HepG2 (cell line): Measurements from ENCODE around the gene MRPL48. TPM values are rescaled to one million over a fixed set of nuclear protein-coding genes. Genes with fewer than 3 reads are reported as not detected.

ENCODE experiments used
- ATF7-NPFF ChIP-seq: sonication (generic); formaldehyde crosslinking; IDR thresholded peaks from 2 replicates; pipeline ENCODE4 v1.8.1; 2023; ENCODE audit warnings: mild to moderate bottlenecking, low read depth, missing genetic modification reagents, moderate library complexity
- BCL6 ChIP-seq: IDR thresholded peaks from 2 replicates; pipeline ENCODE4 v1.6.1; 2016; ENCODE audit warnings: missing genetic modification reagents, missing compliant biosample characterization
- CBX5 ChIP-seq: sonication (generic); formaldehyde crosslinking; IDR thresholded peaks from 2 replicates; pipeline ENCODE4 v1.4.0; 2020; ENCODE audit warnings: missing genetic modification reagents, borderline replicate concordance
- EEA1 ChIP-seq: sonication (generic); formaldehyde crosslinking; IDR thresholded peaks from 2 replicates; pipeline ENCODE4 v1.5.1; 2020; ENCODE audit warnings: mild to moderate bottlenecking, missing genetic modification reagents, borderline replicate concordance
- FOSL2 ChIP-seq: sonication (generic); formaldehyde crosslinking; IDR thresholded peaks from 2 replicates; pipeline ENCODE4 v1.4.0; 2020; ENCODE audit warnings: missing genetic modification reagents
- FOXP1 ChIP-seq, 2 experiments: fragments of 450-650 bp in 1 of 2; IDR thresholded peaks; 2 replicates each; pipeline ENCODE4 v1.6.1; 2017 to 2018; ENCODE audit warnings: antibody characterized with exemption in 1 of 2
- KDM4B ChIP-seq: sonication (generic); formaldehyde crosslinking; IDR thresholded peaks from 2 replicates; pipeline ENCODE4 v1.4.0; 2020; ENCODE audit warnings: missing genetic modification reagents
- ZBTB1 ChIP-seq: sonication (generic); formaldehyde crosslinking; IDR thresholded peaks from 2 replicates; pipeline ENCODE4 v1.4.0; 2020; ENCODE audit warnings: missing genetic modification reagents, borderline replicate concordance
- ZNF224 ChIP-seq: sonication (generic); formaldehyde crosslinking; IDR thresholded peaks from 2 replicates; pipeline ENCODE4 v1.5.0; 2020; ENCODE audit warnings: mild to moderate bottlenecking, missing genetic modification reagents
- ZNF598 ChIP-seq: sonication (generic); formaldehyde crosslinking; IDR thresholded peaks from 2 replicates; pipeline ENCODE4 v1.5.1; 2020; ENCODE audit warnings: mild to moderate bottlenecking, missing genetic modification reagents, borderline replicate concordance
- ZNF629 ChIP-seq: sonication (generic); formaldehyde crosslinking; conservative IDR thresholded peaks from 2 replicates; pipeline ENCODE4 v1.5.0; 2020; ENCODE audit warnings: missing genetic modification reagents
- ZNF737 ChIP-seq: sonication (generic); formaldehyde crosslinking; IDR thresholded peaks from 2 replicates; pipeline ENCODE4 v1.5.0; 2020; ENCODE audit warnings: missing genetic modification reagents, mild to moderate bottlenecking, borderline replicate concordance
- ZNF776 ChIP-seq: sonication (generic); formaldehyde crosslinking; IDR thresholded peaks from 2 replicates; pipeline ENCODE4 v1.4.0; 2020; ENCODE audit warnings: mild to moderate bottlenecking, missing genetic modification reagents
- polyA plus RNA-seq, 8 experiments: library from polyadenylated mRNA; depleted of rRNA in 3 of 8; stranded (reverse) in 7 of 8; unstranded in 1 of 8; fragments of >200 nt; fragmentation: Illumina TruSeq in 4 of 8; extraction: Trizol in 4 of 8; gene quantifications; 2 replicates each; pipeline versions ENCODE4 v1.2.1 to v1.2.3, GENCODE V29; 2011 to 2016; ENCODE audit warnings: low read depth in 4 of 8, missing spikeins in 1 of 8, mixed read lengths in 1 of 8; ENCODE audit not compliant: insufficient read depth in 1 of 8
- total RNA-seq, 5 experiments: library from RNA; depleted of rRNA; stranded (reverse); fragments of >200 nt; fragmentation: Illumina TruSeq; extraction: Trizol; gene quantifications; 2 replicates each; pipeline ENCODE4 v1.2.3, GENCODE V29; 2016; ENCODE audit warnings: low read depth in 1 of 5
- TF ChIP-seq, protein P1 (sequence below): sonication (generic); formaldehyde crosslinking; IDR thresholded peaks from 2 replicates; pipeline ENCODE4 v1.4.0; 2020; ENCODE audit warnings: missing genetic modification reagents, borderline replicate concordance
- TF ChIP-seq, protein P2 (sequence below): sonication (generic); formaldehyde crosslinking; IDR thresholded peaks from 2 replicates; pipeline ENCODE4 v1.8.1; 2023; ENCODE audit warnings: missing genetic modification reagents, mild to moderate bottlenecking, borderline replicate concordance
- TF ChIP-seq, protein P3 (sequence below): sonication (generic); formaldehyde crosslinking; IDR thresholded peaks from 2 replicates; pipeline ENCODE4 v1.4.0; 2020; ENCODE audit warnings: missing genetic modification reagents; ENCODE audit errors: not compliant biosample characterization
- TF ChIP-seq, protein P4 (sequence below): sonication (generic); formaldehyde crosslinking; IDR thresholded peaks from 2 replicates; pipeline ENCODE4 v1.4.0; 2020; ENCODE audit warnings: missing genetic modification reagents, borderline replicate concordance
- TF ChIP-seq, protein P5 (sequence below): sonication (generic); formaldehyde crosslinking; IDR thresholded peaks from 2 replicates; pipeline ENCODE4 v1.5.0; 2020; ENCODE audit warnings: missing genetic modification reagents

MRPL48 gene
- total and polyA plus RNA-seq, 2 of the 13 experiments (the other 11 are each of a cell fraction or from before 2014, with no cell fraction given): 61.2 to 67.9 TPM

DNA sequence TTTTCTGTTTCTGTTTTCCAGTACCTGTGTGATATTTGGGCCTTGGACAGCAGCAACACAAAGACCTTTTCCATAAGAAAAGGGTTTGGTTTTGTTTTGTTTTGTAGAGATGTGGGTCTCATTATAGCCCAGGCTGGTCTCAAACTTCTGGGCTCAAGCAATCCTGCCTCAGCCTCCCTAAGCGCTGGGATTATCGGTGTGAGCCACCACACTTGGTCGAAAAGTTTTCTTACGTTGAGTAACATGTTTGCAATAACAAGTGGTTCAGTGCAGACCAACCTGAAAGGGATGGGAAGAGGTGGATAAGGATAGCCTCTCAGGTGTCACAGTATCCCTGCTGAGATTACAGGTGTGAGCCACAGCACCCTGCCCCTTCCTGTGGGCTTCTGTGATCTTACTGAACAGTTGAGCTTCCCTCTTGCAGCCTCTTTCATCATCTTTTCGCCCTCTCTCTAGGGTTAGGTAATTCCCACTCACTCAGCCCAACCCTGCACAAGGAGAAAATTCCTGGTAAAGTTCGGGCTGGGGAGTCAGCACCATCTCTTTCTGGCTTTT lies 3.5 kb upstream of the MRPL48 start (continued):
- TF ChIP-seq ATF7-NPFF (CRISPR knock-in tag) (no peak), ZNF598 (CRISPR knock-in tag) (no peak), CBX5 (CRISPR knock-in tag) (peak; percentile 33; the same call in 1 of the 2 replicates), FOXP1 (IDR thresholded peaks at IDR 0.05) (no peak), FOXP1 (CRISPR knock-in tag; IDR thresholded peaks at IDR 0.05) (no peak), BCL6 (peak; percentile 86), FOSL2 (CRISPR knock-in tag) (peak; percentile 73), ZNF224 (CRISPR knock-in tag) (no peak), EEA1 (CRISPR knock-in tag) (no peak), ZBTB1 (CRISPR knock-in tag) (no peak), KDM4B (CRISPR knock-in tag) (peak; percentile 59; the same call in 1 of the 2 replicates), ZNF737 (CRISPR knock-in tag) (no peak), ZNF629 (no peak), ZNF776 (CRISPR knock-in tag) (no peak)
- TF ChIP-seq, protein P1, sequence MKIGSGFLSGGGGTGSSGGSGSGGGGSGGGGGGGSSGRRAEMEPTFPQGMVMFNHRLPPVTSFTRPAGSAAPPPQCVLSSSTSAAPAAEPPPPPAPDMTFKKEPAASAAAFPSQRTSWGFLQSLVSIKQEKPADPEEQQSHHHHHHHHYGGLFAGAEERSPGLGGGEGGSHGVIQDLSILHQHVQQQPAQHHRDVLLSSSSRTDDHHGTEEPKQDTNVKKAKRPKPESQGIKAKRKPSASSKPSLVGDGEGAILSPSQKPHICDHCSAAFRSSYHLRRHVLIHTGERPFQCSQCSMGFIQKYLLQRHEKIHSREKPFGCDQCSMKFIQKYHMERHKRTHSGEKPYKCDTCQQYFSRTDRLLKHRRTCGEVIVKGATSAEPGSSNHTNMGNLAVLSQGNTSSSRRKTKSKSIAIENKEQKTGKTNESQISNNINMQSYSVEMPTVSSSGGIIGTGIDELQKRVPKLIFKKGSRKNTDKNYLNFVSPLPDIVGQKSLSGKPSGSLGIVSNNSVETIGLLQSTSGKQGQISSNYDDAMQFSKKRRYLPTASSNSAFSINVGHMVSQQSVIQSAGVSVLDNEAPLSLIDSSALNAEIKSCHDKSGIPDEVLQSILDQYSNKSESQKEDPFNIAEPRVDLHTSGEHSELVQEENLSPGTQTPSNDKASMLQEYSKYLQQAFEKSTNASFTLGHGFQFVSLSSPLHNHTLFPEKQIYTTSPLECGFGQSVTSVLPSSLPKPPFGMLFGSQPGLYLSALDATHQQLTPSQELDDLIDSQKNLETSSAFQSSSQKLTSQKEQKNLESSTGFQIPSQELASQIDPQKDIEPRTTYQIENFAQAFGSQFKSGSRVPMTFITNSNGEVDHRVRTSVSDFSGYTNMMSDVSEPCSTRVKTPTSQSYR (CRISPR knock-in tag): no peak; the same call in 1 of the 2 replicates
- TF ChIP-seq, protein P2, sequence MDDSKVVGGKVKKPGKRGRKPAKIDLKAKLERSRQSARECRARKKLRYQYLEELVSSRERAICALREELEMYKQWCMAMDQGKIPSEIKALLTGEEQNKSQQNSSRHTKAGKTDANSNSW (CRISPR knock-in tag): no peak
- TF ChIP-seq, protein P3, sequence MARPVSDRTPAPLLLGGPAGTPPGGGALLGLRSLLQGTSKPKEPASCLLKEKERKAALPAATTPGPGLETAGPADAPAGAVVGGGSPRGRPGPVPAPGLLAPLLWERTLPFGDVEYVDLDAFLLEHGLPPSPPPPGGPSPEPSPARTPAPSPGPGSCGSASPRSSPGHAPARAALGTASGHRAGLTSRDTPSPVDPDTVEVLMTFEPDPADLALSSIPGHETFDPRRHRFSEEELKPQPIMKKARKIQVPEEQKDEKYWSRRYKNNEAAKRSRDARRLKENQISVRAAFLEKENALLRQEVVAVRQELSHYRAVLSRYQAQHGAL (CRISPR knock-in tag): no peak
- TF ChIP-seq, protein P4, sequence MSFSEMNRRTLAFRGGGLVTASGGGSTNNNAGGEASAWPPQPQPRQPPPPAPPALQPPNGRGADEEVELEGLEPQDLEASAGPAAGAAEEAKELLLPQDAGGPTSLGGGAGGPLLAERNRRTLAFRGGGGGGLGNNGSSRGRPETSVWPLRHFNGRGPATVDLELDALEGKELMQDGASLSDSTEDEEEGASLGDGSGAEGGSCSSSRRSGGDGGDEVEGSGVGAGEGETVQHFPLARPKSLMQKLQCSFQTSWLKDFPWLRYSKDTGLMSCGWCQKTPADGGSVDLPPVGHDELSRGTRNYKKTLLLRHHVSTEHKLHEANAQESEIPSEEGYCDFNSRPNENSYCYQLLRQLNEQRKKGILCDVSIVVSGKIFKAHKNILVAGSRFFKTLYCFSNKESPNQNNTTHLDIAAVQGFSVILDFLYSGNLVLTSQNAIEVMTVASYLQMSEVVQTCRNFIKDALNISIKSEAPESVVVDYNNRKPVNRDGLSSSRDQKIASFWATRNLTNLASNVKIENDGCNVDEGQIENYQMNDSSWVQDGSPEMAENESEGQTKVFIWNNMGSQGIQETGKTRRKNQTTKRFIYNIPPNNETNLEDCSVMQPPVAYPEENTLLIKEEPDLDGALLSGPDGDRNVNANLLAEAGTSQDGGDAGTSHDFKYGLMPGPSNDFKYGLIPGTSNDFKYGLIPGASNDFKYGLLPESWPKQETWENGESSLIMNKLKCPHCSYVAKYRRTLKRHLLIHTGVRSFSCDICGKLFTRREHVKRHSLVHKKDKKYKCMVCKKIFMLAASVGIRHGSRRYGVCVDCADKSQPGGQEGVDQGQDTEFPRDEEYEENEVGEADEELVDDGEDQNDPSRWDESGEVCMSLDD (CRISPR knock-in tag): no peak
- TF ChIP-seq, protein P5, sequence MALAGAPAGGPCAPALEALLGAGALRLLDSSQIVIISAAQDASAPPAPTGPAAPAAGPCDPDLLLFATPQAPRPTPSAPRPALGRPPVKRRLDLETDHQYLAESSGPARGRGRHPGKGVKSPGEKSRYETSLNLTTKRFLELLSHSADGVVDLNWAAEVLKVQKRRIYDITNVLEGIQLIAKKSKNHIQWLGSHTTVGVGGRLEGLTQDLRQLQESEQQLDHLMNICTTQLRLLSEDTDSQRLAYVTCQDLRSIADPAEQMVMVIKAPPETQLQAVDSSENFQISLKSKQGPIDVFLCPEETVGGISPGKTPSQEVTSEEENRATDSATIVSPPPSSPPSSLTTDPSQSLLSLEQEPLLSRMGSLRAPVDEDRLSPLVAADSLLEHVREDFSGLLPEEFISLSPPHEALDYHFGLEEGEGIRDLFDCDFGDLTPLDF (CRISPR knock-in tag): no peak
